ENCODE data around the gene AQP2. TPM values are rescaled to one million over a fixed set of nuclear protein-coding genes. Genes with fewer than 3 reads are reported as not detected.

The AQP2 gene
- total and polyA plus RNA-seq, 2 donors (not counting 1 experiment from before 2014, with no cell fraction given): not detected

GRCh38 chr12:49990273-49990672 lies 39.7 kb downstream of the AQP2 start:
- Histone ChIP-seq H3K4me1 (ENCODE audit: control insufficient read depth in 2 of 2, insufficient read depth in 2 of 2, low read length in 2 of 2) (no peaks in the 10 kb centered on the region), H3K27me3 (replicated peaks in 1 of 4; ENCODE audit: control extremely low read depth in 1 of 4, control insufficient read depth in 3 of 4, insufficient read depth in 4 of 4, low read length in 3 of 4) (no peaks in the 10 kb centered on the region), H3K79me2 (ENCODE audit: control insufficient read depth, insufficient read depth, low read length) (no peaks in the 10 kb centered on the region), H3K9me3 (ENCODE audit: control extremely low read depth in 1 of 3, control insufficient read depth in 2 of 3, insufficient read depth in 1 of 3, low read length in 2 of 3) (no peaks in the 10 kb centered on the region), H3K9ac (ENCODE audit: low read length) (no peak overlapping the region), H3K27ac (ENCODE audit: low read length in 2 of 2) (no peak overlapping the region), H2AFZ (ENCODE audit: insufficient read depth, low read depth, low read length, poor library complexity, severe bottlenecking) (no peak overlapping the region), H3K36me3 (replicated peaks in 1 of 2; ENCODE audit: control extremely low read depth in 1 of 2, control insufficient read depth in 1 of 2, extremely low read depth in 1 of 2, insufficient read depth in 2 of 2, low read length in 1 of 2) (peaks cover 9 to 26% of the 10 kb centered on the region in 2 experiments), H4K20me1 (ENCODE audit: control insufficient read depth, insufficient read depth, low read length, poor library complexity, severe bottlenecking) (no peaks in the 10 kb centered on the region), H3K4me2 (replicated peaks; ENCODE audit: low read depth, low read length, poor library complexity, severe bottlenecking) (no peak overlapping the region), H3K4me3 (ENCODE audit: control extremely low read depth in 1 of 5, extremely low read depth in 1 of 5, insufficient read depth in 1 of 5, low read depth in 2 of 5, low read length in 4 of 5) (no peak overlapping the region)
- TF ChIP-seq CTCF (IDR thresholded peaks at IDR 0.05) (no peak), EZH2 (IDR thresholded peaks at IDR 0.05; ENCODE audit: borderline replicate concordance, insufficient read depth, low read depth, low read length, poor library complexity, severe bottlenecking) (no peak)
- H3K4me1 Mint-ChIP-seq: no peaks in the 10 kb centered on the region
- H3K27me3 Mint-ChIP-seq: no peaks in the 10 kb centered on the region
- ChIA-PET POLR2A (no interaction called here), CTCF (interaction anchor here (0.6 to 2.8 kb wide), 5 partner anchors 8 to 66 kb away, joined by 3 to 9 read pairs (median 3); no protein-coding TSS in a partner anchor)
- ATAC-seq (ENCODE audit: low read depth): no peak
- no peaks in the 10 kb centered on the region for H3K9me3 Mint-ChIP-seq (ENCODE audit: insufficient read depth)
- no peak for DNase-seq
- no peak overlapping the region for H3K27ac Mint-ChIP-seq
- no CpG with 5 or more reads among the region's 4 CpGs for WGBS (ENCODE audit: insufficient coverage)
- no peak overlapping the region for H3K4me3 Mint-ChIP-seq
- intact Hi-C loops (cut with micrococcal nuclease): no loop called here

- H3K4me2 ChIP-seq (replicated peaks; ENCODE audit: low read depth, low read length, poor library complexity, severe bottlenecking): no peak overlapping the region
- no peak overlapping the region for H3K4me3 Mint-ChIP-seq
- H3K9me3 Mint-ChIP-seq (ENCODE audit: insufficient read depth): no peaks in the 10 kb centered on the region
- POLR2A ChIA-PET: no interaction called here
- H3K36me3 ChIP-seq (replicated peaks in 1 of 2; ENCODE audit: control extremely low read depth in 1 of 2, control insufficient read depth in 1 of 2, extremely low read depth in 1 of 2, insufficient read depth in 2 of 2, low read length in 1 of 2): peaks cover 2 to 12% of the 10 kb centered on the region in 2 experiments
- H3K4me1 Mint-ChIP-seq: no peaks in the 10 kb centered on the region
- intact Hi-C loops (cut with micrococcal nuclease): no loop called here
- no CpG with 5 or more reads among the region's 2 CpGs for WGBS (ENCODE audit: insufficient coverage)
- ATAC-seq (ENCODE audit: low read depth) (no peak), DNase-seq (no peak)
- no peak overlapping the region for H2AFZ ChIP-seq (ENCODE audit: insufficient read depth, low read depth, low read length, poor library complexity, severe bottlenecking)
- no peaks in the 10 kb centered on the region for H3K27me3 ChIP-seq (replicated peaks in 1 of 4; ENCODE audit: control extremely low read depth in 1 of 4, control insufficient read depth in 3 of 4, insufficient read depth in 4 of 4, low read length in 3 of 4)
- no peaks in the 10 kb centered on the region for H3K9me3 ChIP-seq (ENCODE audit: control extremely low read depth in 1 of 3, control insufficient read depth in 2 of 3, insufficient read depth in 1 of 3, low read length in 2 of 3)
- no peak overlapping the region for H3K9ac ChIP-seq (ENCODE audit: low read length)
- no peaks in the 10 kb centered on the region for H3K4me1 ChIP-seq (ENCODE audit: control insufficient read depth in 2 of 2, insufficient read depth in 2 of 2, low read length in 2 of 2)
- no peak overlapping the region for H3K27ac Mint-ChIP-seq
- no peak overlapping the region for H3K27ac ChIP-seq (ENCODE audit: low read length in 2 of 2)
- no peak overlapping the region for H3K4me3 ChIP-seq (ENCODE audit: control extremely low read depth in 1 of 5, extremely low read depth in 1 of 5, insufficient read depth in 1 of 5, low read depth in 2 of 5, low read length in 4 of 5)
- CTCF ChIA-PET: interaction anchor here (0.7 kb wide), 1 partner anchor 50 kb away, joined by 4 read pairs; no protein-coding TSS in a partner anchor
- H4K20me1 ChIP-seq (ENCODE audit: control insufficient read depth, insufficient read depth, low read length, poor library complexity, severe bottlenecking): no peaks in the 10 kb centered on the region
- H3K79me2 ChIP-seq (ENCODE audit: control insufficient read depth, insufficient read depth, low read length): no peaks in the 10 kb centered on the region
- TF ChIP-seq EZH2 (IDR thresholded peaks at IDR 0.05; ENCODE audit: borderline replicate concordance, insufficient read depth, low read depth, low read length, poor library complexity, severe bottlenecking) (no peak), CTCF (IDR thresholded peaks at IDR 0.05) (no peak)
- H3K27me3 Mint-ChIP-seq: no peaks in the 10 kb centered on the region
Observed at GRCh38 chr12:49998453-49998852, 47.9 kb downstream of the AQP2 start.
